Measurements from ENCODE around the gene PI4KB.

The PI4KB gene

DNA sequence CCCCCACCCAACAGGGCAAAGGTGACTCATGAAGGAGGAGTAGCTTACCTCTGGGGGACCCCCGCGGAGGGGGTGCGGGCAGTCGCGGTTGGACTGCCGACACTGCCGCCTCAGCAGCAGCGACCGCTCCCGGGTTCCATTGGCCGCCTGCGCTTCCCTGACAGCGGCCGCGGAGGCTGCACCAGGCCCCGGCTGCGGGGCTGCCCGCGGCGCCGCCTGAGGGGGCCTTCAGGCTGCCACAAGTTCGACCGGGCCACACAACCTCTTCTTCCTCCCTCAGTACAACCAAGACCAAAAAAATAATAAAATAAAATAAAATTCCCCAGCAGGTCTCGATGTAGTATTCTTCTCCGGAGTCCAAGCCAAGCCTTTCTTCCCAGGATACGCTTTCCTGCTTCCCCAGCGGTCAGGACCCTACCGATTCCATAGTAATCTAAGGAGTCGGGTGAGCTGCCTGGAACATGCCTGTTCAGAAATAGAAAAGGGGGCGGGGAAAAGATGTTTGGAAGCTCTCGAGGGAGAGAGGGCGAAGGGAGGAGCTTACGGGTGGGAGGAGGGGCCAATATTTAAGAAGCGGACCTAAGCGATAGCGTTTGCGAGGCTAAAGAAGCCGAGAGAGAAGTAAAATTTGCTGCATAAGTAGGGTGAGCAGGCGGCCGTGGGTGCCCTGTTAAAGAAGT is at the start of gene PI4KB:
TSS of gene PI4KB (minus strand) at position 194 of the 680 bp plus-strand sequence. CDS start 10,935 bp downstream, outside the sequence.
- no peak for TF ChIP-seq JUND (IDR thresholded peaks at IDR 0.05; ENCODE audit: low read depth)
- peak; percentile 98 to 100 for DNase-seq (ENCODE audit: low read depth in 1 of 2, low spot score in 1 of 2)
- in situ Hi-C loops (cut with HindIII; ENCODE audit: low pct_unique_long_range_greater_than_20kb, low sequenced_read_pairs): no loop called here

DNA sequence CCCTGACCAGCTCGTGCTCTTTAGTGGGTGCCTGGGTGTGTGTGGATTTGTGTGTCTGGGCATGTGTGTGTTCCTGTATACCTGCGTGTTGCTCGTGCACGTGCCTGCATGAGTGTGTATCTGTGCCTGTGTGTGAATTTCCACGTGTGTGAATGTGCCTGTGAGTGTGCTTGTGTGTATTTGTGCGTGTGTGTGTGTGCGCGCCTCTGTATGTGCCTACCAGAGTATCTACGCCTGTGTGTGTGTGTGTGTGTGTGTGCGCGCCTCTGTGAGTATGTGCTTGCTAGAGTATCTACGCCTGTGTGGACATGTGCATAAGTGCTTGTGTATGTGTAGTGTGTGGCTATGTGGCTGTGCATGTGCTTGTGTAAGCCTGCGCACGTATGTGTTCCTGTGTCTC is 46.0 kb upstream of the PI4KB start:
- DNase-seq (ENCODE audit: low read depth in 1 of 2, low spot score in 1 of 2): no peak
- in situ Hi-C loops (cut with HindIII; ENCODE audit: low pct_unique_long_range_greater_than_20kb, low sequenced_read_pairs): no loop called here
- TF ChIP-seq JUND (IDR thresholded peaks at IDR 0.05; ENCODE audit: low read depth): no peak

DNA sequence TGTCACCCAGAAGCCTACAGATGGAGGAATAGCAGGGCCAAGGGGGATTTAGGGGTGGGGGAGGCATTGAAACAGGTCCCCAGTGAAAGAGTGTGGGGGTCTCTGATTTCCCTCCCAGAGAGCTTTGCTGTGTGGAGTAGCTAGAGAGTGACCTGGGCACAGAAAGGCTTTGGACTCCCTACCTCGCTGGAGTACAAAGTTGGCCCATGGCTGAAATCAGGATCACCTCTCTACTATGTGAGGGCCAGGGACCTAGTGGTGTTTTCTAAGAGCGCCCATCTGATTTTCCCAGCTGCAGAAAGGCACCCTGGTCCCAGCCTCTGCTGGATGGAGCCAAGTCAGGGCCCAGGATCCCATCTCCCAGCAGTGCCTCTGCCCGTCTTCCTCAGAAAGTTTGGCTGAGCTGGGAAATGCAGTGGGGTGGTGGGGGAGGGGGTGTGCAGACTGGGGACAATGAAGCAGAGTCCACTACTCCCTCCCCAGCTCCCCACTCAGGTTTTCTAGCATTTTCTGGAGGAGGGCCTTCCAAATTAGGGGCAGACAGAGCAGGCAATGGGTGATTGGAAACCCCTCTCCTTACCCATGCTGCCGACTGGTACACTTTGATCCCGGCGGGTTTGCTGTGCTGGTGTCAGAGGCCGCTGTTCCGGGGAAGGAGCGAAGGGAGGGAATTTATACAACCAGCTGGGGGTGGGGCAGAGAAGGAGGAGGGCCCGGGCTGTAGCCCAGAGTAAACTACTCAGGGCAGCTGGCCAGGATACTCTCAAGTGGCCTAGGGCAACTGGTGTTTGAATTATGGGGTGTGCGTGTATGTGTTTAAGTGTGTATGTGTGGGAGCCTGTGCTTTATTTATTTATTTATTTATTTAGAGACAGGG is 45.1 kb upstream of the PI4KB start, which contains the start of gene SELENBP1:
TSS of gene SELENBP1 (minus strand) at position 648 of the 877 bp plus-strand sequence. CDS start at position 584, 64 bp downstream.
- peak; percentile 75 to 94 for DNase-seq (ENCODE audit: low read depth in 1 of 2, low spot score in 1 of 2)
- in situ Hi-C loops (cut with HindIII; ENCODE audit: low pct_unique_long_range_greater_than_20kb, low sequenced_read_pairs): no loop called here
- no peak for TF ChIP-seq JUND (IDR thresholded peaks at IDR 0.05; ENCODE audit: low read depth)

DNA sequence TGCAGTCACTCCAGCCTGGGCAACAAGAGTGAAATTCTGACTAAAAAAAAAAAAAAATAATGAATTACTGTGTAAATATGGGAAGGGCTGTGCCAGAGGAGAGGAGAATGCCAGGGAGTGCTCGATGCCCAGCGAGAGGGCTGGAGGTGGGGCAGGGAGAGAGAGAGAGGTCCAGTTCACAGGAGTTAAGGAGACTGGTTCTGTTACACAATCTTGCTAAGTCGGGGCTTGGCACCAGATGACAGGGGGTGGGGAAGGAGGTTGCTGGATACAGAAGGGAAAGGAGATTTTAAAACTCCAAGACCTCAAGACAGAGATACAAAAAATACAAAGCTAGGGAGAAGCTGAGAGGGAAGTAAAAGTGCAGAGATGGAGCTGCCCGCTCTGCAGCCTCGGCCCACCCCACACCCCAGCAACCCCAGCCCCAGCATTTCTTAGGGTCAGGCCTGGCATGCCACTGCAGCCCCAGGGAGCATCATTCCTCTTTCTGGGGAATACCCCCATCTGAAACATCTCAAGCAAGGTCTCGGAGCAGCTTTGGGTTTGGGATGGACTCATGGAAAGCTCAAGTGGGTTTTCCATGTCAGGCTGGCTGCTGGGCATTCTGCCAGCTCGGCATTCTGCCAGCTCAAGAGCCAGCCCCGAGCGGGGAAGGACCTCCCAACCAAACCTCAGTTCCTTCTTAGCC is 44.3 kb upstream of the PI4KB start:
- peak in 1 of 2 experiments; percentile 61 for DNase-seq (ENCODE audit: low read depth in 1 of 2, low spot score in 1 of 2)
- in situ Hi-C loops (cut with HindIII; ENCODE audit: low pct_unique_long_range_greater_than_20kb, low sequenced_read_pairs): no loop called here
- TF ChIP-seq JUND (IDR thresholded peaks at IDR 0.05; ENCODE audit: low read depth): no peak

DNA sequence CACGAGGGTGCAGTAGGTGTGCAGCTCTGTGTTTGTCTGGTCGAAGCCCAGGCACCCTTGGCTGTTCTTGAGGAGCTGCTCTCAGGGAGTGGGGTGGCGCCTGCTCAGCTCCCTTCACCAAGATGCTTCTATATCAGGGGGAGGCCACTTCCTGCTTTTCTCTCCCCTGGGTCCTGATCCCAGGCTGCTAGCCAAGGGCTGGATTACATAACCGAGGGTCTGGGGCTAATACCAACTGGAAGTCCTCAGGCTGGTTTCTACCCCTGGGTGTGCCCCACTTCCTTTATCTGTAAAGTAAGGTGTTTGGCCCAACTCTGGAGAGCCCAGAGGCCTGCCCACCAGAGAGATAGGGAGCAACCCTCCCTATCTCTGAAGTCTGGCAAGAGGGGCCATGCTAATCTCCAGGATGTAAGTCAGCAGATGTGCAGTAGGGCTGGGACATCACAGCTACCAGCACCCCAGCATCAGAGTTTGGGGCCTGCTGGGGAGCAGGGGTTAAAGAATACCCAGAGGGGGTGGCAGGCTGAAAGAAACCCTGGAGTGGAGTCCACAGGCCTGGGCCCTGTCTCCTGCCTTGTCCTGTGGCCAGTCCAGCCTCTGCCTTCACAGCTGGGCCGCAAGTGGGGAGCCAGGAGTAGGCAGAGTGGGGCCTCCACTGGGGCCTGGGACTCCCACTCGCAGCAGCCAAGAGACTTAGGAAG is 43.1 kb upstream of the PI4KB start:
- no peak for DNase-seq (ENCODE audit: low read depth in 1 of 2, low spot score in 1 of 2)
- in situ Hi-C loops (cut with HindIII; ENCODE audit: low pct_unique_long_range_greater_than_20kb, low sequenced_read_pairs): no loop called here
- no peak for TF ChIP-seq JUND (IDR thresholded peaks at IDR 0.05; ENCODE audit: low read depth)

DNA sequence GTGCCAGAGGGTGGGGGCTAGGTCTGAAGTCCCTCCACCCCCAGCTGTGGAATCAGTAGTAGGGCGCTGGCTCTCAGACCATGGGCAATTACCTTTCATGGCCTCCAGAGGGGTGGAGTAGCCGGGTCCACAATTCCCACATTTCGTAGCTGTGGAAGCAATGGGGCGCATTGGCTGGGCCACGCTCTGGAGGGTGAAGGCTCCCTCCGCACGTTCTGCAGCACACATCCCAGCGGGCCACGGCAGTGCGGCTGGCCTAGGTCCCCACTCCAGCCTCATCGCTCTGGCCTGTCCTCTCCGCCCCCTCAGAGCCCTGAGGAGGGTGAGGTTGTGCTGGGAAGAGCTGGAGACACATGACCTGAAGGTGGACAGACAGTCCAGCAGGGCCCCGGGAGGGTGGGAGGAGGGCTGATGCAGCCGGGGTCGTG is 42.4 kb upstream of the PI4KB start:
- no peak for DNase-seq (ENCODE audit: low read depth in 1 of 2, low spot score in 1 of 2)
- in situ Hi-C loops (cut with HindIII; ENCODE audit: low pct_unique_long_range_greater_than_20kb, low sequenced_read_pairs): no loop called here

DNA sequence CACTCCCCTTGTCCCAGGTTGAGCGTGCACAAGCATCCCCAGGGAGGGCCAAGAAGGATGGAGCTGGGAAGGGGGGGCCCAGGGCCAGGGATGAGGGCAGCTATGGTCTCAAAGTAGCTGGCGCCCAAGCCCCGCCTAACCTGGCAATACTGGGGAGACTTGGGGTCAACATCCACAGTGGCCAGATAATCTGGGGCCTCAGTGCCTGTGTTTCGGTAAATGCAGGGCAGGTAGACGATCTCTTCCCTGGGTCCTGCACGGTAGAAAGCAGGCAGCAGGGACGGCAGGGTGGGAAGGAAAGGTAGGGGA is 42.0 kb upstream of the PI4KB start:
- in situ Hi-C loops (cut with HindIII; ENCODE audit: low pct_unique_long_range_greater_than_20kb, low sequenced_read_pairs): no loop called here
- no peak for TF ChIP-seq JUND (IDR thresholded peaks at IDR 0.05; ENCODE audit: low read depth)
- DNase-seq (ENCODE audit: low read depth in 1 of 2, low spot score in 1 of 2): no peak

More for the DNA sequence above, 42.4 kb upstream of the PI4KB start:
- no peak for TF ChIP-seq JUND (IDR thresholded peaks at IDR 0.05; ENCODE audit: low read depth)

DNA sequence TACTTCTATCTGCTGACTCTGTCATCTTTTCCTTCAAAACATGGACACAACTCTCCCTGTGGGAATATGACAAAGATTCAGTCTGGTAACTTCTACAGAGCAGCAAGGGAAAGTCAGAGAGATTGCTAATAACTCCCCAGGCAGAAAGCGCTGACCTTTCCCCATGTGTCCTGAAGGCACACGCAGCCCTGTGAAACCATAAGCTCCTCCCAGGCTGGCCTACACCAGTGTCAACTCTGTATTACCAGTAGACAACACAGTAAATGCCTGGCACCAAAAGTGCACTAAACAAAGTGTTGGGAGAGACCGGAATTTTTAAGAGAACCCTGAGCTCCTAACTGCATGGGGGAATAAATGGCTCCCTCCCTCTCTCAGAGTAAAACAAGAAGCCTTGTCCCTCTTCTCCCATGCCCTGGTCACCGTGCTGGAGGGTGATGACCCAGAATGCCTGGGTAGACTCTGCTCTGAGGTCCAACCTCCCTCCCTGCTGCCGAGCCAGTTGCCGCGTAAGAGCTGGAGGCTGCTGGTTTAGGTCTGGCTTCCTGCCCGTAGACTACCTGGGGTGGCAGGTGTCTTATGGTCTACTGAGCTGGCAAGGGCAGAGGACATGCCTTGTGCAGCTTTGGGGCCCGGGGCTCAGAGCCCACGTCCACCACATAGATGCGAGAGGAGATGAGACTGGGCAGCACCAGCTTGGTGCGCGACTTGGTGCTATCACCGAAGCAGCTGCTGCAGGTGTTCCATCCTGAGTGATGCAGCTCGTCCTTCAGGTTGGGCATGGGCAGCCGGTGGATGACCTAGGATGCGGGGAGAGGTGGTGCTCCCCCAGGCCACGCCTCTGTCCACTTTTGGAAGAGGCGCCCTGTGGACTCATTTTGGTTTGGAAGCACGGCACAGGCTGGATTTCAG is 41.4 kb upstream of the PI4KB start:
- in situ Hi-C loops (cut with HindIII; ENCODE audit: low pct_unique_long_range_greater_than_20kb, low sequenced_read_pairs): no loop called here
- DNase-seq (ENCODE audit: low read depth in 1 of 2, low spot score in 1 of 2): no peak
- no peak for TF ChIP-seq JUND (IDR thresholded peaks at IDR 0.05; ENCODE audit: low read depth)

DNA sequence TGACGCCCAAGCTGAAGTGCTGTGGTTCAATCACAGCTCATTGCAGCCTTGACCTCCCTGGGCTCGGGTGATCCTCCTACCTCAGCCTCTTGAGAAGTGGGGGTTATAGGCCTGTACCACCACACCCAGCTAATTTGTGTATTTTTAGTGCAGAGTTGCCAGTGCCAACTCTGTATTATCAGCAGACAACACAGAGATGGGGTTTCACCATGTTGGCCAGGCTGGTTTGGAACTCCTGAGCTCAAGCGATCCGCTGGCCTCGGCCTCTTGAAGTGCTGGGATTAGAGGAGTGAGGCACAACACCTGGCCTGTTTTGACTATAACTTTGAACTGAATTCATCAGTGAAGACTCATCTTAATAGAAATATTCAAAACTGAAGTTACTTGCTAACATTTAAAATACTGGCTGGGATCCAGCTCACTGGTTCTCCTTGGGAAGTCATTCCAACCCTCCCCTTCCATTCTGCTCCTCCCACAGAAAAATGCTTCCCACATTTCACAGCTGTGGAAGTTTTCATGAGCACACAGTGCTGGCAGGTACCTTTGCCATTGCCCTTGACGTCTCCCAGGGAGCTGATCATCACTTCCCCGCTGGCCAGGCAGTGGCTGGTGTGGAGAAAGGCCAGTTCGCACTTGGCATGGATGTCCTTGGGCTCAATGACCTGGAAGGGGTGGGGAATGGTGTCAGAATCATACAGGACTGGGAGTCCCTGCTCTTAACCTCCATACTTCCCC is 40.6 kb upstream of the PI4KB start:
- DNase-seq (ENCODE audit: low read depth in 1 of 2, low spot score in 1 of 2): no peak
- in situ Hi-C loops (cut with HindIII; ENCODE audit: low pct_unique_long_range_greater_than_20kb, low sequenced_read_pairs): no loop called here
- TF ChIP-seq JUND (IDR thresholded peaks at IDR 0.05; ENCODE audit: low read depth): no peak

DNA sequence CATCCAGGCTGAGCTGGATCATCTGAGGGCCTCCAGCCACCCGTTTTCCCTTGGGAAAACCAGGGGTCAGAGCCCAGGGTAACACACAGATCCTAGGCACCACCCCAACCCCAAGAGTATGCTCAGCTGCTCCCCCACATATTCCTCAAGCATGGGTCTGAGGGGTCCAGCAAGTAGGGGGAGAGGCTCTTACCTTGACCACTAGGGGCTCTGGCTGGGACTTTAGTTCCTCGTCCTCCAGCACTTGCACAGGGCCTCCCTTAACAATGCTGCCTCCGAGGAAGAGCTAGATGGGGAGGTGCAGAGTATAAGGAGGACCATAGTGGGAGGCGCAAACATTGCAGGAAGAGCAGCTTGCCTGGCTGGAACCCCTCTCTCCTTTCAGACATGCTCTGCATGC is 37.8 kb upstream of the PI4KB start:
- in situ Hi-C loops (cut with HindIII; ENCODE audit: low pct_unique_long_range_greater_than_20kb, low sequenced_read_pairs): no loop called here
- no peak for TF ChIP-seq JUND (IDR thresholded peaks at IDR 0.05; ENCODE audit: low read depth)
- no peak for DNase-seq (ENCODE audit: low read depth in 1 of 2, low spot score in 1 of 2)
